ENCODE results near the gene RAPGEF2. TPM values are rescaled to one million over a fixed set of nuclear protein-coding genes. Genes with fewer than 3 reads are reported as not detected.
"Not testable (repeated sequence)": the region's sequence is repeated elsewhere in the genome, so short reads cannot be mapped to it uniquely, and the experiment has no call there.

The RAPGEF2 gene
- polyA plus RNA-seq, 1 donor = 59.8 TPM

DNA sequence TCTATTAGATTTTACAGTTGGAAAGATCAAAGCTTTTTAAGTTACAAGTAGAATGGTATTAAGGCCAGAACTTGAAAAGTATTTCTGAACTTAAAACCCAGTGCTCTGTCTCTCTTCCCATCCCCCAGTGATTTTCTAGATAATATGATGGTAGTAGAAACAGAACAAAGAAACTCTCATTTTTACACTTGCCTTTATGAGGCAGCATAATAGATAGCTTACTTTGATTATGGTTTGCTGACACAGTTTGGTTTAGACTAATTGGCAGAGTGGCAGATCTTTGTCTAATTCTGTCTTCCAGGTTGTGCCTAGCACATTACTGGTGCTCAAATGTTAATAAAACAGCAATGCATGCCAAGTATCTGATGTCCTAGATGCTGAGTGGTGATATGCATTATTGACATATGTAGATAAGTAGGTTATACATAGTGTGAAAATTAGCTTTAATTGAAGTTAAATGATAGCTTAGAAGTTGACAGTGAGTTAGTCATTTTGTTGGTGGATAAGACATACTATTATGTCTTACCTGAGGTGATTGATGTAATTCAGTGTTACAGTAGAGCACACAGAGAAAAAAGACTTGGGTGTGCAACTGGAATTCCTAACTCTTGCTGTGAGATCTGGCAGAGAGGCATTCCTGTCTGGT, 4.3 kb upstream of the RAPGEF2 start:
- no peak for DNase-seq

DNA sequence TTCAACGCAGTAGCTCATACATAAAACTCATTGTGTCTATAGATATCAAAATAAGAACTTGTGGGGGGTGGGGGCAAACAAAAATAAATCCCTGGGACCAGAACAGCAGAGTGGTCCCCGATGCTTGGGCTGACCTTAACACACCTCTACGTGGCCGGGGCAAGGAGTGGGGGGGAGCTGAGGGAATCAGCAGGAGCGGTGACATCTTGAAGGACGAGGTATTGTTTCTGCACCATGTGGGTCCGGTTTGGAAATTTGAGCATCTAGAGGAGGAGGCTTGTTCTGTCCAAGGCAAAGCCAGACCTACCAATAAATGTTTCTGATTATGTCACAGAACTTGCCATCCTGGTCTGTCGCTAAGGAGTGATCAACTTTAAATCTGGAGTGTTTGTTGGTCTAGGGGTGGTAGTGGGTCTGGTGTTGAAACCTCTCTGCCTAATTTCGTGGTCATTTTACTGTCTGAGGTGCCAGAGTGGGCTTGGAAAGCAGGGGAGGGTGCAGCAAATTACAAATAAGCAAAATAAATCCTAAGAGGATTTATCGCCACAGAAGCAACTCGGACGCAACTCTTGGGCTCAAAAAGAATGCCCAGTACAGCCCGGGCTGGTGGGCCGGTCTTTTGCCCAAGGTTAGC, 774 bp upstream of the RAPGEF2 start:
- DNase-seq = peak; percentile 41

- DNase-seq = peak; percentile 43
These were observed 608 bp downstream of the RAPGEF2 start for GRCh38 chr4:159103384-159103990.

- DNase-seq = peak; percentile 32
These were observed 2.0 kb downstream of the RAPGEF2 start for GRCh38 chr4:159104694-159105414.

DNA sequence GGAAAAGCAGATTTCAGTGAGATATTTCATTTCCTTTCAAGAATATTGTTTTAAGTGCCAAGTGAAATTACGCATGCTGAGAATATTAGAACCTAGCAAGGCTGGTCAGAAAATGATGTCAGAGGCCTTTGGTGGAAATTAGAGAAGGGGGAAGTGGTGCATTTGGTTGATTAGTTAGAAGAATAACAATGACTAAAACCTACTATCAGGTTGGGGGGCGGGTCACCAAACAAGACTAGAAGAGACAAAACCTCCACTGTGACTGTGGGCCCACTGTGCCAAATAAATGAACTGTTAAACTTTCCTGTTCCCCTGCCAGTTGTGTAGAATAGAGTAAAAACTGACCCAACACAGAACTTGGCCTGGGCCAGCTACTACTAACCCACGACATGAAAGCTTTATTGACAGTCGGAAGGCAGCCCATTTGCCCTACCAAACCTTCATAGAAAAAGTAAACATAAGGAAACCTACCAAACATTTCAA, 2.9 kb downstream of the RAPGEF2 start:
- no peak for DNase-seq

- no peak for DNase-seq
These were observed 3.8 kb downstream of the RAPGEF2 start for GRCh38 chr4:159106636-159107035.

DNA sequence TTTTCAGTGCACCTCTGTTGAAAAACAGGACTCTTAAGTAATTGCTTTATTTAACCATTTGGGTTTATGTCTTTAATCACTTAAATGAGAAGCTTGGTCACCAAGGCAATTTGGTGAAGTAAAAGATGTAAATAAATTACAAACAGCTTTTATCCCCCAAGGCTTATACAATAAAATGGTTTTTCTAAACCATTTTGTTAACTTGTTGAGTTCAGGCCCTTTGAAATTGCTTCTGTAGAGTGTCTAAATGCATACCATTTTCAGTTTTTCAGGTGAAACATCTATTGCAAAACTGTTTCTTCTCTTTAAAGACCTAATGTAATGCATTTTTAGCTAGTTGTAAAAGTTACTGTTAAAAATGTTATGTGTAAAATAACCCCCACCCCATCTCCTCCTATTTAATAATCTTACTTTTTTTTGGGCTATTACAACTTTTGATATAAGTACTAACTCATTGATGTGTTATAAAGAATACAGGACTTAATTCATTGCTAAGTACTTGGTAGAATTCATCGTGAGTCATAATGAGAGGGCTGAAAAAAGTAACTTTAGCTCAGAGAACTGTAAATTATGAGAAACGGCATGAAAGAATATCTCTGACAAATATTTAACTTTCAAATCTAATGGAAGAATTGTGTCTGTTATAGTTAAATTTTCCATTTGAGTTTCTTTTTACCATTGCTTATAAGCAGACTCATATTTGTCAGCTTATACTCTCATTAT, 4.5 kb downstream of the RAPGEF2 start:
- DNase-seq = no peak

- no peak for DNase-seq
These were observed 5.2 kb downstream of the RAPGEF2 start for GRCh38 chr4:159108124-159108523.

DNA sequence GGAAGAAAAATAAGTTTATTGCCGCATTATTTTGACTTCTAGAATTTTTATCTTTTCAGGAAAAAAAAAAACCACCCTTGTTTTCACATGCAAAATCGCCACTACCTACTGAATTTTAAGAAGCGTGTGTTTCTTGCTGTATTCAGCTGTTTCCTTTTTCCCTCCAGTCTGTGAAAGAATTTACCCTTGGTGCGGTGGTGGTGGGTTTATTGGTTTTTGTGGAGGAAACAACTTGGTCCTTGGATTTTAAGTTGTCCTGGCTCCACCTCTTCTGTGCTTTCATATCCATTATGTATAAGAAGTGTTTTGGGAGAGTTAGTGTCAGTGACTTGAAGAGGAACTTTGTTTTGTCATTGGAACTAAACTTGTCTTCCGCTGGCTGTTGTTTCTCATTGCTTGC, 8.1 kb downstream of the RAPGEF2 start:
- DNase-seq = no peak

DNA sequence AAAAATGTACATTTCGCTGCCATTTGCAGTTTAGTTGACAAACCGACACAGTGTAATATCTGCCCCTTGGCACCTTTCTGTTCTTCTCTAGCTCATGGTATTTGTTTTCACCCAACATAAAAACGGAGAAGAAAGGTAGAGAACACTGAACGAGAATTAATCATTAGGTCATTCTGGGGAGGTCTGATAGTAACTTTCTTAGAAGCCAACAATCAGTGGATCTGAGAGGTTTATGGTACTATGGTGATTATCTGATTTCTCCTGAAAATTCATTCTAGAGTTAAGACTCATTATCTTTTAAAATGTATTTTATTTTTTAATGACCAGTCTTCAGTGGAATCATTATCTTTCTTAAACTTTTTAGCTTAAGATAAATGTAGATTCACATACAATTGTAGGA, 8.5 kb downstream of the RAPGEF2 start:
- DNase-seq = no peak

DNA sequence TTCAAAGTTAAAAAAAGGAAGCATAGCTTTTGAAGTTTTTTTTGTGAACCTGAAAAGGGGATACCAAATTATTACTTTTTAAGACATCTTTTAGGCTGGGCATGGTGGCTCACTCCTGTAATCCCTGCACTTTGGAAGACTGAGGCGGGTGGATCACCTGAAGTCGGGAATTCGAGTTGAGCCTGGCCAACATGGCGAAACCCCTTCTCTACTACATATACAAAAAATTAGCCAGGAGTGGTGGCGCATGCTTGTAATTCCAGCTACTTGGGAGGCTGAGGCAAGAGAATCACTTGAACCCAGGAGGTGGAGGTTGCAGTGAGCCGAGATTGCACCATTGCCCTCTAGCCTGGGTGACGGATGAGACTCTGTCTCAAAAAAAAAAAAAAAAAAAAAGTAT, 10.5 kb downstream of the RAPGEF2 start:
- not testable (repeated sequence) for DNase-seq

DNA sequence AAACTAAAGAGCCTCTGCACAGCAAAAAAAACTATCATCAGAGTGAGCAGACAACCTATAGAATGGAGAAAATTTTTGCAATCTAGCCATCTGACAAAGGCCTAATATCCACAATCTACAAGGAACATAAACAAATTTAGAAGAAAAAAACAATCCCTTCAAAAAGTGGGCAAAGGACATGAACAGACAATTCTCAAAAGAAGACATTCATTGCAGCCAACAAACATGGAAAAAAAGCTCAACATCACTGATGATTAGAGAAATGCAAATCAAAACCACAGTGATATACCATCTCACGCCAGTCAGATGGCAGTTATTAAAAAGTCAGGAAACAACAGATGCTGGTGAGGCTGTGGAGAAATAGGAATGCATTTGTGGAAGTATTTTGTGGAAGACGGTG, 13.2 kb downstream of the RAPGEF2 start:
- not testable (repeated sequence) for DNase-seq

DNA sequence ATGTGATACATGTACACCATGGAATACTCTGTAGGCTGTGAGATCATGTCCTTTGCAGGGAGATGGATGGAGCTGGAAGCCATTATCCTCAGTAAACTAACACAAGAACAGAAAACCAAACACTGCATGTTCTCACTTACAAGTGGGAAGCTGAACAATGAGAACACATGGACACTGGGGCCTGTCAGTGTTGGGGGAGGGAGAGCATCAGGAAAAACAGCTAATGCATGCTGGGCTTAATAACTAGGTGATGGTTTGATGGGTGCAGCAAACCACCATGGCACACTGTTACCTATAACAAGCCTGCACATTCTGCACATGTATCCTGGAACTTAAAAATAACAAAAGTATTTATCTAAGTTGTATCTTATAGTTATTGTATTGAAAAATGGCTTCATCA, 13.8 kb downstream of the RAPGEF2 start:
- not testable (repeated sequence) for DNase-seq

- DNase-seq = no peak
These were observed 14.7 kb downstream of the RAPGEF2 start for GRCh38 chr4:159117564-159117963.

GRCh38 chr4:159117968-159118367, 15.1 kb downstream of the RAPGEF2 start:
- no peak for DNase-seq

DNA sequence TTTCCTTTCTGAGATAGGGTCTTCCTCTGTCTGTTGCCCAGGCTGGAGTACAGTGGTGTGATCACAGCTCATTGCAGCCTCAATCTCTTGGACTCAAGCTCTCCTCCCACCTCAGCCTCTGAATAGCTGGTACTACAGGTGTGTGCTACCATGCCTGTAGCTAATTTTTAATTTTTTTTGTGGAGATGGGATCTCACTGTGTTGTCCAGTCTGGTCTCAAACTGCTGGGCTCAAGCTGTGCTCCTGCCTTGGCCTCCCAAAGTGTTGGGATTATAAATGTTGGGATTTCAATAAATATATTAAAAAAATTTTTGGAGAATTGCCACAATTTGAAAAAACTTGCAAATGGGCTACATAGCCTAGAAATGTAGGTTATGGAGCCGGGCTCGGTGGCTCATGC, 18.5 kb downstream of the RAPGEF2 start:
- no peak for DNase-seq

DNA sequence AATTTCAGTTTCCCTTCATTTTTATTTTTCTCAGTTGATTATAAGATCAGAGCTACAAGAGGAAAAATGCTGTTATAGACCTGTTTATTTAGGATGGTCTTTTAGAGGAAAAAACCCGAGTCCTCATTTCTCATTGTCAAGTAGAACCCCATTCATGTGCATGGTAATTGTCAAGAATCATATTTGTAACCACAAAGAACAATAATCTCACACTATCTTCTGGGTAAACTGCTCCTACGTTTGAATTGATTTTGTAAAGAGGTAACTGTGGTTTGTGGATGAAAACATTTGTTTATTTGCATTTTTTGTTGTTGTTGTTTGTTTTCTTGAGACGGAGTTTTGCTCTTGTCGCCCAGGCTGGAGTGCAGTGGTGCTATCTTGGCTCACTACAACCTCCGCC, 23.8 kb downstream of the RAPGEF2 start:
- no peak for DNase-seq

- no peak for DNase-seq
These were observed 25.1 kb downstream of the RAPGEF2 start for GRCh38 chr4:159127745-159128518.

DNA sequence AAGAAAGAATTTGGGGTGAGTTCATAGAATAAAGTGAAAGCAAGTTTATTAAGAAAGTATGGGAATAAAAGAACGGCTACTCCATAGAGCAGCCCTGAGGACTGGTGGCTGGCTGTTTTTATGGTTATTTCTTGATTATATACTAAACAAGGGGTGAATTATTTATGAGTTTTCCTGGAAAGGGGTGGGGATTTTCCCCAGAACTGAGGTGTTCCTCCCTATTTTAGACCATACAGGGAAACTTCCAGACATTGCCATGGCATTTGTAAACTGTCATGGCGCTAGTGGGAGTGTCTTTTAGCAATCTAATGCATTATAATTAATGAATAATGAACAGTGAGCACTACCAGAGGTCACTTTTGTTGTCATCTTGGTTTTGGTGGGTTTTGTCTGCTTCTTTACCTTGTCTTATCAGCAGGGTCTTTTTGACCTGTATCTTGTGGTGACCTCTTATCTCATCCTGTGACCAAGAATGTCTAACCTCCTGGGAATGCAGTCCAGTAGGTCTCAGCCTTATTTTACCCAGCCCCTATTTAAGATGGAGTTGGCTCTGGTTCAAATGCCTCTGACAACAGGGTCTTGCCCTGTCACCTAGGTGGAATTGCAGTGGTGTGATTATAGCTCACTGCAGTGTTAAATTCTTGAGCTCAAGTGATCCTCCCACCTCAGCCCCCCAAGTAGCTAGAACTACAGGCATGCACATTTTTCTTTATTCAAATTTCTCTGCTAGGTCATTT, 27.1 kb downstream of the RAPGEF2 start:
- DNase-seq = no peak

DNA sequence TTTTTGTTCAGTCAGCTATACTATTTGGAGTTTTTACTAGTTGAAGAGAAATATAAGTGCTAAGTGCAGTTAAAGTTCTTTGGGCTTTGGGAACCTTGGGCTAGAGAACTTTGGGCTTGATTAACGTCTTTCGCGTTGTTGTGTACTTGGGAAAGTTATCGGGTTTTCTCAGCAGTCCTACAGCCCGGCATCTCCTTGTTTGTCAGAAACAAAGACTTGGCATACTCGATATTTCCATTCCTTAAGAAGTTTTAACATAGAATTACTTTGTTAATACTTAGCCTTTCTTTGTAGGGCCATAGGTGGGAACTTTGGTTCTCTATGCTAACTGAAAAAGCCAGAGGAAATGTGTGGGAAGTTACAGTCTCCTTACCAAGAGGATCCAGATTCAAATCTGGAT, 28.7 kb downstream of the RAPGEF2 start:
- DNase-seq = no peak

GRCh38 chr4:159134429-159134828, 31.6 kb downstream of the RAPGEF2 start:
- DNase-seq = no peak

All from left kidney (tissue), 2 donors.